HFF-Myc (cell line): Measurements from ENCODE around the gene MIPEP.

Experiments
- DNase-seq: peaks from one replicate; pipeline ENCODE4 v3.0.0-alpha.2; 2011; ENCODE audit warnings: low read depth; ENCODE audit errors: extremely low read depth
- H3K4me3 ChIP-seq: replicated peaks from 2 replicates; pipeline ENCODE4 v1.5.1; 2011; ENCODE audit warnings: low read depth, mild to moderate bottlenecking, control low read depth, low read length
- TF ChIP-seq, protein P1 (sequence below): IDR thresholded peaks from 2 replicates; pipeline ENCODE4 v1.5.1; 2012; ENCODE audit warnings: mild to moderate bottlenecking, low read depth, low read length, control low read depth; ENCODE audit errors: missing control alignments

Gene MIPEP

GRCh38 chr13:23842406-23842805 lies 46.8 kb downstream of the MIPEP start:
- H3K4me3 ChIP-seq = no peak overlapping the region
- TF ChIP-seq, protein P1, sequence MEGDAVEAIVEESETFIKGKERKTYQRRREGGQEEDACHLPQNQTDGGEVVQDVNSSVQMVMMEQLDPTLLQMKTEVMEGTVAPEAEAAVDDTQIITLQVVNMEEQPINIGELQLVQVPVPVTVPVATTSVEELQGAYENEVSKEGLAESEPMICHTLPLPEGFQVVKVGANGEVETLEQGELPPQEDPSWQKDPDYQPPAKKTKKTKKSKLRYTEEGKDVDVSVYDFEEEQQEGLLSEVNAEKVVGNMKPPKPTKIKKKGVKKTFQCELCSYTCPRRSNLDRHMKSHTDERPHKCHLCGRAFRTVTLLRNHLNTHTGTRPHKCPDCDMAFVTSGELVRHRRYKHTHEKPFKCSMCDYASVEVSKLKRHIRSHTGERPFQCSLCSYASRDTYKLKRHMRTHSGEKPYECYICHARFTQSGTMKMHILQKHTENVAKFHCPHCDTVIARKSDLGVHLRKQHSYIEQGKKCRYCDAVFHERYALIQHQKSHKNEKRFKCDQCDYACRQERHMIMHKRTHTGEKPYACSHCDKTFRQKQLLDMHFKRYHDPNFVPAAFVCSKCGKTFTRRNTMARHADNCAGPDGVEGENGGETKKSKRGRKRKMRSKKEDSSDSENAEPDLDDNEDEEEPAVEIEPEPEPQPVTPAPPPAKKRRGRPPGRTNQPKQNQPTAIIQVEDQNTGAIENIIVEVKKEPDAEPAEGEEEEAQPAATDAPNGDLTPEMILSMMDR = no peak
- no peak for DNase-seq

DNA sequence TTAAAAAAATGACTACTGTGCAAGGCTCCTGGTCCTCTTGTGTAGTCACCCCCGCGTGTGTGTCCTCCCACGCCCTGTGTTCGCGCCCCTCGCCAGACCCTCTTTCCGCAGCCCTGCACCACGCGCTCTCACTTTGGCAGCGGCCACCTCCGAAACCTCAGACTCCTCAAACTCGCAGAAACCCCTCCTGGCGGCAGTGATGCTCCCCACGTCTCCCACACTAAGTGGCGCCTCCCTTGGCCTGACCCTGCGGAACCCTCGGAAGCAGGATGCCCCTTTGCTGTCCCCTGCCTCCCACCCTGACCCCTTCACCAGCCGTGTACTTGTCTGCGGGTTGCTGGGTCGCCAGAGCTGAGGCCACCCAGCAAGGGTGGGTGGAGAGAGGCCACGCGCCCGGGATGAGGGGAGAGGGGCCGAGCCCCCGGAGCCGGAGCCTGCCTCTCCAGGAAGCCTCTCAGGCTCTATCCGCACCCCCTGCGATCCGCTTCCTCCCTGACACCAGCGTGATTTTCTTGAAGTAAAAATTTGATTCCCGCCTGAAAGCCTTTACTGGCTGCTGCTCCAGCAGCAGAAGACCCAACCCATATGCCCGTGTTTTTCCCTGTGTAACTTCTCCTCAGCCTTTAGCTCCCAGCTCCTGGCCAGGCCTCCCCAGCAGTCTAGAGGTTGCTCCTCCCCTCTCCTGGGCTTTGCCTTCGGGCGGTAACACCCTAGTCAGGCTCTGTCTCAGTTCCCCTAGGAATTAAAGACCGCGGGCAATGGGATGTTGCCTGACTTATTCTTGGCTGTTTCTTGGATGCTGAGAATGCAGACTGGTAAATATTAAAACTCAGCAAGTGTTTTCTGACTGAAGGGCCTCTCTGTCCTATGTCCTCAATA lies 55.2 kb downstream of the MIPEP start:
- no peak for DNase-seq
- H3K4me3 ChIP-seq = no peak overlapping the region
- TF ChIP-seq, protein P1 = no peak

- TF ChIP-seq, protein P1 = no peak
- no peak overlapping the region for H3K4me3 ChIP-seq
- DNase-seq = no peak
These were observed 60.3 kb downstream of the MIPEP start for GRCh38 chr13:23828866-23829265.

- H3K4me3 ChIP-seq = no peak overlapping the region
- no peak for DNase-seq
- TF ChIP-seq, protein P1 = no peak
These were observed 61.1 kb downstream of the MIPEP start for GRCh38 chr13:23828086-23828485.

GRCh38 chr13:23825179-23825578 lies 64.0 kb downstream of the MIPEP start:
- TF ChIP-seq, protein P1 = no peak
- no peak overlapping the region for H3K4me3 ChIP-seq
- no peak for DNase-seq

GRCh38 chr13:23824371-23824770 lies 64.8 kb downstream of the MIPEP start:
- no peak for DNase-seq
- H3K4me3 ChIP-seq = no peak overlapping the region
- TF ChIP-seq, protein P1 = no peak
